Astrocyte (in vitro differentiated cells and primary cell): ENCODE data around the gene RABL2A.

ENCODE experiments used
- CTCF ChIP-seq: IDR thresholded peaks from 2 replicates; pipeline ENCODE4 v1.5.1; 2011; ENCODE audit warnings: low read depth, mild to moderate bottlenecking, inconsistent platforms, low read length, moderate library complexity; ENCODE audit not compliant: insufficient read depth
- EZH2 ChIP-seq: IDR thresholded peaks from 2 replicates; pipeline ENCODE4 v1.6.1; 2012; ENCODE audit warnings: mild to moderate bottlenecking, low read length, inconsistent platforms; ENCODE audit not compliant: insufficient read depth

GRCh38 chr2:113685471-113685870, 58.4 kb downstream of the RABL2A start:
- TF ChIP-seq CTCF (no peak), EZH2 (no peak)
